ENCODE data around the gene PLEKHM2.

Gene PLEKHM2

DNA sequence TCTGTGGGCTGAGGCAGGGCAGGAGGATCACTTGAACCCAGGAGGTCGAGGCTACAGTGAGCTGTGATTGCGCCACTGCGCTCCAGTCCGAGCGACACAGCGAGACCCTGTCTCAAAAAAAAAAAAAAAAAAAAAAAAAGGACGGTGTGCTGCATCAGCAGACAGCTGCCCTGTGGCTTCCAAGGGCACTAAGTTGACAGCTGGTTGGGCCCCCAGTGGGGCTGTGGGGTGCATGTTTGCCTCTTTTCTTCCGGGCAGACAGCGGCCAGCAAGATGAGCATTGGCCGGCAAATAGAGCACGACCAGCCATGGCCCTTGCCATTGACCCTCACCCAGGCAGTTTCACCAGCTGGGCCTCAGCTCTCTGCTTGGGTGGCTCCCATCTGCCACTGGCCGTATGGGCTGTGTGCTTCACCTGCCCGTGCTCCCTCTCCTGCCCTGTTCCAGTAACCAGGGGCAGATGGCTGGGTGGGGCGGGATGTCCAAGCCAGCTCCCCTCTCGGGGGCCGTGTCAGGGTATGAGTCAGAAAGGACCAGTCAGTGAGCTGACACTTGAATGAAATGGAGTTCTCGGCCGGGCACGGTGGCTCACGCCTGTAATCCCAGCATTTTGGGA, 39.6 kb downstream of the PLEKHM2 start:
- no peak for DNase-seq (ENCODE audit: low read depth)
- TF ChIP-seq, protein P1, sequence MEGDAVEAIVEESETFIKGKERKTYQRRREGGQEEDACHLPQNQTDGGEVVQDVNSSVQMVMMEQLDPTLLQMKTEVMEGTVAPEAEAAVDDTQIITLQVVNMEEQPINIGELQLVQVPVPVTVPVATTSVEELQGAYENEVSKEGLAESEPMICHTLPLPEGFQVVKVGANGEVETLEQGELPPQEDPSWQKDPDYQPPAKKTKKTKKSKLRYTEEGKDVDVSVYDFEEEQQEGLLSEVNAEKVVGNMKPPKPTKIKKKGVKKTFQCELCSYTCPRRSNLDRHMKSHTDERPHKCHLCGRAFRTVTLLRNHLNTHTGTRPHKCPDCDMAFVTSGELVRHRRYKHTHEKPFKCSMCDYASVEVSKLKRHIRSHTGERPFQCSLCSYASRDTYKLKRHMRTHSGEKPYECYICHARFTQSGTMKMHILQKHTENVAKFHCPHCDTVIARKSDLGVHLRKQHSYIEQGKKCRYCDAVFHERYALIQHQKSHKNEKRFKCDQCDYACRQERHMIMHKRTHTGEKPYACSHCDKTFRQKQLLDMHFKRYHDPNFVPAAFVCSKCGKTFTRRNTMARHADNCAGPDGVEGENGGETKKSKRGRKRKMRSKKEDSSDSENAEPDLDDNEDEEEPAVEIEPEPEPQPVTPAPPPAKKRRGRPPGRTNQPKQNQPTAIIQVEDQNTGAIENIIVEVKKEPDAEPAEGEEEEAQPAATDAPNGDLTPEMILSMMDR (conservative IDR thresholded peaks at IDR 0.05; ENCODE audit: control insufficient read depth, insufficient read depth, low read depth, low read length) = no peak
- no peak overlapping the region for H3K4me3 ChIP-seq (ENCODE audit: control insufficient read depth, low read depth, low read length)

DNA sequence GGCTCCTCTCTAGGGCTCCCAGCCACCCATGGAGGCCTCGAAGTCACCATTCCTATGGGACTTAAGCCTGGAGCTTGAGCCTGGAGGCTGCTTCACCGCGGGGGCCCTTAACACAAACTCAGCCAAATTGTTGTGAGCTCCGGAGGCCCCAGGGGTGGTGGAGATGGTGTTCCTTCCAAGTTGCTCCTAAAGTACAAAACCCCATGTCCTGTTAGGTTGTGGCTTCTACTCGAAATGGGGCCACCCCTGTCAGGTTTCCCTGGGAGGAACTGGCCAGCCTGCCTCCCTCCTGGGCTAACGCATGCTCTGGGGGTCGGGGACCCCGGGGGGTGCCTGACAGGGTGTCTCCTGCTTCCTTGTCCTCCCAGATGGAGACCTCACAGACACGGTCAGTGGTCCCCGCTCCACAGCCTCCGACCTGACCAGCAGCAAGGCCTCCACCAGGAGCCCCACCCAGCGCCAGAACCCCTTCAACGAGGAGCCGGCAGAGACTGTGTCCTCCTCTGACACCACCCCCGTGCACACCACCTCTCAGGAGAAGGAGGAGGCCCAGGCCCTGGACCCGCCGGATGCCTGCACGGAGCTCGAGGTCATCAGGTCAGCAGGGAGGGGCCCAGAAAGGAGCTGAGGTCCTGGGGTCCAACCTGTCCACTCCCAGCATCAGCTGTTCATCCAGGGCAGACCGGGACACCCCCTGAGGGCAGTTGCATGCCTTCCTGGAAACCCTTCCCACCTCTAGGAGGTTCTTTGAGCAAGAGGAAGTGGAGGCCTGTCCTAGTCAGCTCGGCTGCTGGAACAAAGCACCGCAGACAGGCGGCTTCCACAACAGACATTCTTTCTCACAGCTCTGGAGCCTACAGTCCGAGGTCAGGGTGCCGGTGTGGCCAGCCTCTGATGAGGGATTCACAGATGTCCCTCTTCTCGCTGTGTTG, 41.1 kb downstream of the PLEKHM2 start:
- no peak for DNase-seq (ENCODE audit: low read depth)
- no peak overlapping the region for H3K4me3 ChIP-seq (ENCODE audit: control insufficient read depth, low read depth, low read length)
- TF ChIP-seq, protein P1 (conservative IDR thresholded peaks at IDR 0.05; ENCODE audit: control insufficient read depth, insufficient read depth, low read depth, low read length) = no peak

DNA sequence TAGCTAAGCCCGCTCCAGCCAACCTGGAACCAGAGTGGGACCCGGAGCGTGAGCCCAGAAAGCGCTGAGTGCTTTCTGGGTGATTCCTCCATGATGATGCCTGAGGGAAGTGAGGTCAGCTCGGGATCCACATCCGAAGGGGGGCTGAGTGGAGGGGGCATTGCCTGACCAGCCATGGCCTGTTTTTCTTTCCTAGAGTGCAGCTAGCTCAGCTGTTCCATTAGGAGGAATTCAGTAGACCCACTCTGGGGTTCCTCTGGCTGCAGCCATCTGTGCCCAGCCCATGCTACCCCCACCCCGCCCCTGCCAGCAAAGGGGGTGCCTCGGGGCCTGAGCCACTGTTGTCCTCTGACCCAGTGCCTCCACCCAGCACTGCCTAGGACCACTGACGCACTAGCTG, 42.4 kb downstream of the PLEKHM2 start:
- no peak for DNase-seq (ENCODE audit: low read depth)
- TF ChIP-seq, protein P1 (conservative IDR thresholded peaks at IDR 0.05; ENCODE audit: control insufficient read depth, insufficient read depth, low read depth, low read length) = no peak
- no peak overlapping the region for H3K4me3 ChIP-seq (ENCODE audit: control insufficient read depth, low read depth, low read length)

DNA sequence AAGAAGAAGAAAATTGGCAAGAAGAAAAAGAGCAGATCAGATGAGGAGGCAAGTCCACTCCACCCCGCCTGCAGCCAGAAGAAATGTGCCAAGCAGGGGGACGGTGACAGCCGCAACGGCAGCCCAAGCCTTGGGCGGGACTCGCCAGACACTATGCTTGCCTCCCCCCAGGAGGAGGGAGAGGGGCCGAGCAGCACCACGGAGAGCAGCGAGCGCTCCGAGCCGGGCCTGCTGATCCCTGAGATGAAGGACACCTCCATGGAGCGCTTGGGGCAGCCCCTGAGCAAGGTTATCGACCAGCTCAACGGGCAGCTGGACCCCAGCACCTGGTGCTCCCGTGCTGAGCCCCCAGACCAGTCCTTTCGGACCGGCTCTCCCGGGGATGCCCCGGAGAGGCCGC, 42.9 kb downstream of the PLEKHM2 start:
- TF ChIP-seq, protein P1 (conservative IDR thresholded peaks at IDR 0.05; ENCODE audit: control insufficient read depth, insufficient read depth, low read depth, low read length) = no peak
- H3K4me3 ChIP-seq (ENCODE audit: control insufficient read depth, low read depth, low read length) = no peak overlapping the region
- DNase-seq (ENCODE audit: low read depth) = no peak

DNA sequence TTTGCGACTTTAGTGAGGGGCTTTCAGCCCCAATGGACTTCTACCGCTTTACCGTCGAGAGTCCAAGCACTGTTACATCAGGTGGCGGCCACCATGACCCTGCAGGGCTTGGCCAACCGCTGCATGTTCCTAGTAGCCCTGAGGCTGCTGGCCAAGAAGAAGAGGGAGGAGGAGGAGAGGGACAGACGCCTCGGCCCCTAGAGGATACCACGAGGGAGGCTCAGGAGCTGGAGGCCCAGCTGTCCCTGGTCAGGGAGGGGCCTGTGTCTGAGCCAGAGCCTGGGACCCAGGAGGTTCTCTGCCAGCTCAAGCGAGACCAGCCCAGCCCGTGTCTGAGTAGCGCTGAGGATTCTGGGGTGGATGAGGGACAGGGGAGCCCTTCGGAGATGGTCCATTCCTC, 43.3 kb downstream of the PLEKHM2 start:
- DNase-seq (ENCODE audit: low read depth) = no peak
- TF ChIP-seq, protein P1 (conservative IDR thresholded peaks at IDR 0.05; ENCODE audit: control insufficient read depth, insufficient read depth, low read depth, low read length) = no peak
- H3K4me3 ChIP-seq (ENCODE audit: control insufficient read depth, low read depth, low read length) = no peak overlapping the region

DNA sequence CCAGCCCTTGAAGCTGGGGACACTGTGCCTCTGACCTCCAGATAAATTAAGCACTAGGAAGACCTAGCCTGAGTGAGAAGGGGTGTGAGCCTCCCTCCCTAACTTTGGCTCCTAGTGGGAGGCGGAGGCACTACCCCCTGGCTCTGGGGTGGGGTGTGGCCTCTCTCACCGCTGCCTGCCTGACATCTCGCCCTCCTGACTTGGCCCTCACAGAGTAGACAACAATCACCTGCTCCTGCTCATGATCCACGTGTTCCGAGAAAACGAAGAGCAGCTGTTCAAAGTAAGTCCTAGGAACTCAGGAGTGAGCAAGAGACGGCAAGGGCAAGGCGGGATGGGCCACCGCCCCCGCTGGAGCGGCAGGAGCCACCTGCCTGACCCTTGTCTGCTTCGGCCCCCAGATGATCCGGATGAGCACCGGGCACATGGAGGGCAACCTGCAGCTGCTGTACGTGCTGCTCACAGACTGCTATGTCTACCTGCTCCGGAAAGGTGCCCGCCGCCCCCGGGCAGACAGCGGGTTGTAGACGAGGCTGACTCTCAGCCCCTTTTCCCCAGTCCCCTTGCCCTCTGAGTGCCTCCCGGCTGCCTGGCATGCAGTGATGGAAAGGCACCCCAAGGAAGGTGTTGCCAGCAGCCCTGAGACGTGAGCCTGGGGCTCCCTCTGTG, 43.9 kb downstream of the PLEKHM2 start:
- no peak for DNase-seq (ENCODE audit: low read depth)
- TF ChIP-seq, protein P1 (conservative IDR thresholded peaks at IDR 0.05; ENCODE audit: control insufficient read depth, insufficient read depth, low read depth, low read length) = no peak
- no peak overlapping the region for H3K4me3 ChIP-seq (ENCODE audit: control insufficient read depth, low read depth, low read length)
